Activated CD4-positive, alpha-beta T cell treated with anti-CD3 and anti-CD28 coated beads, Interleukin-2, amount 50 U/mL, for 1 hour (primary cell): ENCODE measurements around the gene NEK1.

Experiments
- DNase-seq: peaks from one replicate; pipeline ENCODE4 v3.0.0-alpha.2; 2020

The NEK1 gene

GRCh38 chr4:169361756-169362155, 250.6 kb downstream of the NEK1 start:
- DNase-seq = no peak

- no peak for DNase-seq
These were observed 252.4 kb downstream of the NEK1 start for GRCh38 chr4:169359961-169360360.

- DNase-seq = no peak
These were observed 260.0 kb downstream of the NEK1 start for GRCh38 chr4:169352360-169352759.

- DNase-seq = no peak
These were observed 260.5 kb downstream of the NEK1 start for GRCh38 chr4:169351872-169352271.

- no peak for DNase-seq
These were observed 263.8 kb downstream of the NEK1 start for GRCh38 chr4:169348541-169348940.

- DNase-seq = no peak
These were observed 265.5 kb downstream of the NEK1 start for GRCh38 chr4:169346840-169347239.

- DNase-seq = no peak
These were observed 267.1 kb downstream of the NEK1 start for GRCh38 chr4:169345316-169345721.
